H1 (cell line): ENCODE results near the gene ZSCAN21. TPM values are rescaled to one million over a fixed set of nuclear protein-coding genes. Genes with fewer than 3 reads are reported as not detected.

Experiments used
- BCL11A ChIP-seq, 2 experiments: IDR thresholded peaks; one replicate each; pipeline ENCODE4 v1.6.1; 2011; ENCODE audit warnings: low read depth in 2 of 2, low read length in 2 of 2, mild to moderate bottlenecking in 2 of 2
- CHD2 ChIP-seq: IDR thresholded peaks from 2 replicates; pipeline ENCODE4 v1.6.1; 2012; ENCODE audit warnings: low read length, improper control_type of control experiment
- polyA plus RNA-seq, 7 experiments: library from polyadenylated mRNA; depleted of rRNA in 3 of 7; stranded (reverse) in 5 of 7; unstranded in 2 of 7; fragments of >200 nt in 5 of 7; fragments of 200-250 nt in 2 of 7; gene quantifications; 1 replicate in 5 of 7; 2 replicates in 1 of 7; 4 replicates in 1 of 7; pipeline versions ENCODE4 v1.2.1 to v1.2.3, GENCODE V29; 2011 to 2013; ENCODE audit warnings: missing spikeins in 2 of 7, mixed read lengths in 2 of 7
- total RNA-seq: library from RNA; stranded (reverse); fragmentation: NEBNext Ultra II Directional; extraction: Animal tissue kit (Norgen Biotek cat#: 25700); gene quantifications from 2 replicates; pipeline ENCODE4 v1.2.1, GENCODE V29; 2021

The ZSCAN21 gene
- total and polyA plus RNA-seq, 2 of the 8 experiments (the other 6 are each of a cell fraction or from before 2014, with no cell fraction given), result 15.4 to 26.1 TPM

DNA sequence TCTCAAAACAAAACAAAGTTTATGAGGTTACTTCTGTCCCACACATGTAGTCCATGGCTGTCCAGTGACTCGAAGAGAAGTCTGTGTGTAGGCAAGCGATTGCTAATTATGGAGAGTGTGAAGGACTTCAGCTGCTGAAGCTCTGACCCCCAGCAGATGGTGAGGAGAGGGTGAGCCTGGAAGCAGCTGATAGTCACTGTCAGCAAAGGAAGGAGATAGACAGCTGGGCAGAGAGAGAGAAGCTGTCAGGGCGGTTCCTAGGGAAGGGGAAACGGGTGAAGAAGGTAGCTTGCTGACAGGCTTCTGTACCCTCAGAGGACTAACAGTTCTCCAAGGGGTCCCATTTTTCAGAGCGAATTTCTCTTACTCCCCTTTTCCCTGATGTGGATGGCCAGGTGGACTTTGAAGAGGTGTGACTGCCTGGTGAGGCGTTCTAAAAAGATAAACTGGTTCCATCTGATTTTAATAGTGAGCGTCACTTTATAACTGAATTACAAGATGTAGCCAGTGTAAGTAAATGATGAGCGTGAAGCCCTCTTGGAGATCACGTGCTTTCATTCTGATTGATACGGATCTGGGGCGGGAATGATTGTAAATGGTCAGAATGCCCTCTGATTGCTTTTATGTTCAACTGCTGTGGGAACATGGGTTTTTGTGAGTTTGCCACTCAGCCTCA lies 12.1 kb downstream of the ZSCAN21 start (continued):
- TF ChIP-seq BCL11A (IDR thresholded peaks at IDR 0.05; ENCODE audit: low read depth in 2 of 2, low read length in 2 of 2) (no peak), CHD2 (no peak)
